Renal cortex interstitium (tissue), 11 donors: ENCODE data around the gene CSTPP1. TPM values are rescaled to one million over a fixed set of nuclear protein-coding genes. Genes with fewer than 3 reads are reported as not detected.
A peak's percentile ranks its signal among the peaks of the same experiment; 100 is the strongest.
"Not testable (repeated sequence)": the region's sequence is repeated elsewhere in the genome, so short reads cannot be mapped to it uniquely, and the experiment has no call there.

Experiments used
- DNase-seq, 11 donors: peaks; one replicate each; pipeline ENCODE4 v3.0.0-alpha.2; 2013; ENCODE audit warnings: low read depth in 9 of 11, low spot score in 4 of 11; ENCODE audit errors: extremely low read depth in 1 of 11
- polyA plus RNA-seq, 3 donors: library from polyadenylated mRNA; unstranded; fragments of 120-200 nt; gene quantifications; one replicate each; pipeline ENCODE4 v1.2.1, GENCODE V29; 2013; ENCODE audit not compliant: insufficient read length in 3 of 3

CSTPP1 gene
- polyA plus RNA-seq, 3 donors: 52.7 to 58.9 (median 53.7) TPM

GRCh38 chr11:47178316-47178715 is 241.8 kb downstream of the CSTPP1 start:
- DNase-seq: no peak

- no peak for DNase-seq
Observed at GRCh38 chr11:47178737-47179654, 242.4 kb downstream of the CSTPP1 start.

- no peak for DNase-seq
Observed at GRCh38 chr11:47179655-47179991, 243.1 kb downstream of the CSTPP1 start.

- DNase-seq: no peak
Observed at GRCh38 chr11:47180006-47180787, 243.6 kb downstream of the CSTPP1 start.

GRCh38 chr11:47181271-47181670 is 244.7 kb downstream of the CSTPP1 start:
- no peak for DNase-seq

- no peak for DNase-seq
Observed at GRCh38 chr11:47182380-47182779, 245.8 kb downstream of the CSTPP1 start.

- no peak for DNase-seq
Observed at GRCh38 chr11:47183031-47183856, 246.7 kb downstream of the CSTPP1 start.

GRCh38 chr11:47183969-47184368 is 247.4 kb downstream of the CSTPP1 start:
- DNase-seq: no peak

GRCh38 chr11:47184711-47185304 is 248.2 kb downstream of the CSTPP1 start:
- no peak for DNase-seq

GRCh38 chr11:47185305-47186075 is 248.9 kb downstream of the CSTPP1 start:
- DNase-seq: peak in 3 of 11 donors; percentile 45 to 51 (median 45)

- peak in 3 of 11 donors; percentile 20 to 48 (median 46) for DNase-seq
Observed at GRCh38 chr11:47186076-47186699, 249.6 kb downstream of the CSTPP1 start, which contains the start of gene PACSIN3. TSS of gene PACSIN3 (minus strand) at chr11:47186434. CDS start at chr11:47182727, 3,707 bp downstream.

- peak in 1 of 11 donors; percentile 25 for DNase-seq
Observed at GRCh38 chr11:47186700-47187695, 250.4 kb downstream of the CSTPP1 start.

- DNase-seq: no peak
Observed at GRCh38 chr11:47187723-47188122, 251.2 kb downstream of the CSTPP1 start.

GRCh38 chr11:47188259-47188658 is 251.7 kb downstream of the CSTPP1 start:
- DNase-seq: peak in 2 of 11 donors; percentile 15 to 33

GRCh38 chr11:47189100-47189834 is 252.7 kb downstream of the CSTPP1 start:
- peak in 2 of 11 donors; percentile 34 to 64 for DNase-seq

- not testable (repeated sequence) for DNase-seq
Observed at GRCh38 chr11:47191137-47191536, 254.6 kb downstream of the CSTPP1 start.
